GM19328 (cell line): ENCODE measurements around the gene UQCRHL.

Source experiments
- ATAC-seq: cut with Tn5 transposase; IDR thresholded peaks from one replicate; pipeline ENCODE4 v1.9.1; 2021; ENCODE audit warnings: mild to moderate bottlenecking, moderate library complexity; ENCODE audit not compliant: unreplicated experiment

Gene UQCRHL

GRCh38 chr1:15799004-15799867 lies 8.2 kb downstream of the UQCRHL start:
- no peak for ATAC-seq

DNA sequence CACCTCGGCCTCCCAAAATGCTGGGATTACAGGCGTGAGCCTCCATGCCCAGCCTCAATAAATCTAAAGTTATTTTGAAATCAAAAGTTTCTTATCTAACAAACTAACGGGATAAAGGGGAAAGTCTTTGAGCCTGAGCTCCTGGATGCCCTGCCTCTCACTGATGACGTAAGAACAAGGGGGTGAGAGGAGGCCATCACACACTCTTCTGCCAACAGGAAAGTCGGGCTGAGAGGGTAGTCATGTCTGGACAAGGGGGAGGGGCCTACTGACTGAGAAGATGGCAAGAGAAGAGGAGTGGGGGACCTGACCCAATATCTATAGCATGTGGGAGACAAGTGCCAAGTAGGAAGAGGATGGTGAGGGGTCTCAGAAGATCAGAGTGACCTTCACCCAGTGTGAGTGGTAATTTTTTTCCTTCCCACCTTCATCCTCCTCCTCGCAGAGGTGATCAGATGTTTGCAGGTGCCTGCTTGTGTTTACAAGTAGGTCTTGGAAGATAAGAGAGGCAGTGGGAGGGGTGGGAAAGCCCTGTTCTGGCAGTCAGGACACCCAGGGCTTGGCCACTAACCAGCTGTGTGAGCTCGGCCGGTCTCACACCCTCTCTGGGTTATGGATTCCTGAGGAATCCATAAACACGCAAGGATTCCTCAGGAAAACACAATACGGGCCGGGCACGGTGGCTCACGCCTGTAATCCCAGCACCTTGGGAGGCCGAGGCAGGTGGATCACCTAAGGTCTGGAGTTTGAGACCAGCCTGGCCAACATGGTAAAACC lies 9.6 kb downstream of the UQCRHL start:
- no peak for ATAC-seq

DNA sequence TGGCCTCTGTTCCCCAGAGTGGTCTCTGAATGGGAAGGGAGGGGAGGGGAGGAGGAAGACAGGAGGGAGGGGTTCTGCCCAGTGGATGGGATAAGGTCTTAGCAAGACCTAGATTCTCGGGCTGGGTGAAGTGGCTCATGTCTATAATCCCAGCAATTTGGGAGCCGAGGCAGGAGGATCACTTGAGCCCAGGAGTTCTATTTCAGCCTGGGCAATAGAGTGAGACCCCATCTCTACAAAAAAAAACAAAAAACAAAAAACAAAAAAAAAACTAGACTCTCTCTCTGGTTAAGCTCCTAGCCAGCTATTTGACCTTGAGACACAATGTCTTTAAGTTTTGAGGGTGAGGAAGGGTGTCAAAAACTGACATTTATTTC lies 11.4 kb downstream of the UQCRHL start:
- no peak for ATAC-seq

- no peak for ATAC-seq
Measured at GRCh38 chr1:15788624-15789301, 18.7 kb downstream of the UQCRHL start.

DNA sequence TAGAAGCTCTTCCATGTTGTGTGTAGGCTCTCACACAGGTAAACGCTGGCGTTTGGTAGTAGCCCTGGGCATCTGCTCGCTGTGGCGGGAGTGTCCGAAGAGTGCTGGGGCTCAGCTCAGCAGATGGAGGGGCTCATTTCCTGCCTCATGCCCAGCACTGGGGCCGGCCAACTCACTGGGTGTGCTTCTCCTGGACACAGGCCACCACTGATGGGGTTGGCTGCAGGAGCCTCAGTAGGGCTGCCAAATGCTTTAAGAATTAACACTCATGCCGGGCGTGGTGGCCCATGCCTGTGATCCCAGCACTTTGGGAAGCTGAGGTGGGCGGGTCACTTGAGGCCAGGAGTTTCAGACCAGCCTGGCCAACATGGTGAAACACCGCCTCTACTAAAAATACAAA lies 20.9 kb downstream of the UQCRHL start:
- ATAC-seq = no peak

- no peak for ATAC-seq
Measured at GRCh38 chr1:15785683-15786082, 21.8 kb downstream of the UQCRHL start.

GRCh38 chr1:15777909-15778707 lies 29.3 kb downstream of the UQCRHL start:
- no peak for ATAC-seq

GRCh38 chr1:15775706-15776105 lies 31.7 kb downstream of the UQCRHL start:
- ATAC-seq = no peak

DNA sequence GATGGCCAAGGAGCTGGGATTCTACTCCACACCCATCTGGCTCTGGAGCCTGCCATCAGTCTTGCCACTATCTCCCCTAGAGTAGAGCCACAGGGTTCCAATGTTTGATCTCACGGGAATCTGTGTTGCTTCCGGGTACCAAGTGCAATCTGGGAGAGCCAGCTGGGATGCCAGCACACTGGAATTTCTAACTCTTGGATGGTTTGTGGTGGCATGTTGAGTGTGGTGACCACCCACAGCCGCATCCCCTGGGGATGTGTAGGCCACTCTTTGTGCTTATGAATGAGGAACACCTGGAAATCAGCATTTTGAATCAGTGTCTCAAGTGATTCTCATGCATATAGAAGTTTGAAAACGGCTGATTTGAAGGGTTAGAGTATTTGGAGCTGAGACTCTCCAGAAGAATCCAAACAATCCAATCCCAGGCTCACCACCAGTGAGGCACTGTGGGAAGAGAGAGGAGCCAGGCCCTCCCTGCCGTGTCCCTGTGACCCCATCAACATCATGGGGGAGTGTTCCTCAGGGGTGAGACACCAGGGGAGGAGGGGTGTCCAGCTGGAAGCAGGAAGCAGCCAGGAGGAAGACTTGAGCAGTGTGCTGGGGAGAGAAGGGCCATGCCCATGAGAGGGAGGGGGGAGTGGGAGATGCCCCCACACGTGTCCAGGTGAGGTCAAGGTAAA lies 35.5 kb downstream of the UQCRHL start:
- ATAC-seq = no peak

DNA sequence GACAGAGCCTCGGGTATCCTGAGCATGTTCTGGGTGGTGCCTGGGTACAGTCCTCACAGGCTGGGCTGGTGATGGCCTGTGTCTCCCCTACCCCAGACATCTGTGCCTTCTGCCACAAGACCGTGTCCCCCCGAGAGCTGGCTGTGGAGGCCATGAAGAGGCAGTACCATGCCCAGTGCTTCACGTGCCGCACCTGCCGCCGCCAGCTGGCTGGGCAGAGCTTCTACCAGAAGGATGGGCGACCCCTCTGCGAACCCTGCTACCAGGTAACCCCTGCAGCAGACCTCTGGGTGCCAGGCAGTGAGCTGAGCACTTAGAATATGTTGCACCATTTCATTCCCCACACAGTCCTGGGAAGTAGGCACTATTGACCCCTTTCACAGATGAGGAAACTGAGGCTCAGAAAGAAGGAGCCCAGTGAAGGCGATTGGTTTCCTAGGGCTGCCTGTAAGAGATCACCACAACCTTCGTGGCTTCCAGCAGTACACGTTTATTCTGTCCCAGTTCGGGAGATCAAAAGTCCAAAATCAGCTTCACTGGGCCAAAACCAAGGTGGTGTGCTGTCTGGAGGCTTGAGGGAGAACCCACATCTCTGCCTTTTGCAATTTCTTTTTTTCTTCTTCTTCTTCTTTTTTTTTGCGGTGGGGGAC lies 37.0 kb downstream of the UQCRHL start:
- ATAC-seq = no peak

GRCh38 chr1:15768388-15768787 lies 39.1 kb downstream of the UQCRHL start:
- ATAC-seq = no peak

GRCh38 chr1:15767941-15768340 lies 39.5 kb downstream of the UQCRHL start:
- ATAC-seq = no peak

- no peak for ATAC-seq
Measured at GRCh38 chr1:15765495-15766194, 41.8 kb downstream of the UQCRHL start.

GRCh38 chr1:15764890-15765289 lies 42.6 kb downstream of the UQCRHL start:
- ATAC-seq = no peak

DNA sequence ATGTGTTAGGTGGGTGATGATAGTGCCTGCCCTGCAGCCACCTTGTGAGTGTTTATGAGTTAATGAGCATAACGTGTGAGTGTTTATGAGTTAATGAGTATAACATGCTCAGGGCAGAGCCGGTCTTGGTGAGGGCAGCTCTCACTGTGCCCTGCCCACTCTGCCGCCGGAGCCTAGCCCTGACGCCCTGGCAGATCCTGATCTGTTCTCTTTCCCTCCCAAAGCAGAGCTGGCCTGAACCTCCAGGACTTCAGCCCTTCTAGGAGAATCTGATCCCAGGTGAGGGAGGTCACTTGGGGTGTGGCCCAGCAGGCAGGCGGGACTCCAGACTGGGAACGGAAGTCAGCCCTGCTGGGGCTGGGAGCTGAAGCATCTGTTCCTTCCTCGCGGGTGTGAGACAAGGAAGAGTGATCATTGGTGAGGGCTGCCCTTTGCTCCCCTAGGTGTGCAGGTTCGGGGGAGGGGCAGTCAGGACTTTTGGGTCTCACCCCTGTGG lies 43.1 kb downstream of the UQCRHL start:
- ATAC-seq = no peak

DNA sequence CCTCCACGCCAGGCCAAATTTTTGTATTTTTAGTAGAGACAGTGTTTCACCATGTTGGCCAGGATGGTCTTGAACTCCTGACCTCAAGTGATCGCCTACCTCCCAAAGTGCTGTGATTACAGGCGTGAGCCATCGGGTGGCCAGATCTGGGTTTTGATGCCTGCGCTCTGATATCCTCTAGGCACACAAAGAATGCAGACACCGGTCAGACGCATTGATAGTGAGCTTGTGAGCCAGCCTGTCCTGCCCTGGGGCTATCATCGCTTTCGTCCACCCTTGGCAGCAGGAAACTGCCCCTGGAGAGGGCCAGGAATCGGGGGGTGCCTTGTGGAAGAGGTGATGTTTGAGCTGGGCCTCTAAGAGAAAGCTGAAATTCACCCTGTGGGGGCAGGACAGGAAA lies 44.9 kb downstream of the UQCRHL start:
- ATAC-seq = no peak

- no peak for ATAC-seq
Measured at GRCh38 chr1:15761366-15762128, 45.9 kb downstream of the UQCRHL start.

GRCh38 chr1:15760520-15761211 lies 46.8 kb downstream of the UQCRHL start:
- no peak for ATAC-seq
